ENCODE data around the gene HDAC4. TPM values are rescaled to one million over a fixed set of nuclear protein-coding genes. Genes with fewer than 3 reads are reported as not detected.

Gene HDAC4
- total RNA-seq, 1 donor from 2014 or later, result 7.8 TPM

- TF ChIP-seq CTCF (IDR thresholded peaks at IDR 0.05; ENCODE audit: insufficient read depth, low read length, poor library complexity, severe bottlenecking), result no peak
- H3K4me3 ChIP-seq (ENCODE audit: low read depth, low read length), result no peak overlapping the region
- H3K27me3 ChIP-seq (ENCODE audit: control insufficient read depth, insufficient read depth, low read length), result no peaks in the 10 kb centered on the region
- H3K36me3 ChIP-seq (ENCODE audit: control insufficient read depth, insufficient read depth, low read length), result no peaks in the 10 kb centered on the region
- DNase-seq (ENCODE audit: low read depth), result no peak
These were observed 338.1 kb downstream of the HDAC4 start for GRCh38 chr2:239062743-239063142.

DNA sequence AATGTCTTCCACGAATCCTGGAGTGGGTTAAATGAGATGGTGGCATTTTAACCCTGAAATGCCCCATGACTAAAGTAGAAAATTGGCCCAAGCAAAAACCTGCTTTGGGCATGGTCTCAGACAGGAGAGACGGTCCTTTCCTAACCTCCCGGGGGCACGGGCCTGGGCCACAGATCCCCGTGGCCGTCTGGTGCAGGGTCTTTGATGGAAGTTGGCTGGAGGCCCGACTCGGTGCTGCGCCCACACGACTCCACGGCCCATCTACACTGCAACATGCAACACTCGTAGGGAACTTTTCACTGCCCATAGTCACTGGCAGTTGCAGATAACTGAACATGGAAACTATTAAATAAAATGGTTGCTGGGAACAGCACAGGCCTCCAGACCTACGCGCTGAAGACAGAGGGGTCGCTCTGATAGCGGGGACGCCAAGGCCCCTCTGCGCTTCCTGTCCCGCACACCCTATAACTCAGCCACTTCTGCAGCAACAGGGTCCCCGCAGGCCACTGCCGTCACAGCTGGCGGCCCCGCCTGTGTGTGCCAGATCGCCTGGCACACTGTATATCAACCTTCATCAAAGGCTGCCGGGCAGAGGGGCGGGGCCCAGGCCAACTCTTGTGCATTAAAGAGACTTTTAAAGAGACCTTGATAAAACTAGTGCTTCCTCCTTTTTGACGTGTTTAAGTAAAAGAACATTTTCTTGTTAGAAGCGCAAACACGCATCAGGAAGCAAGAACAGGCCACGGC is 338.8 kb downstream of the HDAC4 start:
- no peak for DNase-seq (ENCODE audit: low read depth)
- no peak for TF ChIP-seq CTCF (IDR thresholded peaks at IDR 0.05; ENCODE audit: insufficient read depth, low read length, poor library complexity, severe bottlenecking)
- Histone ChIP-seq H3K27me3 (ENCODE audit: control insufficient read depth, insufficient read depth, low read length) (no peaks in the 10 kb centered on the region), H3K36me3 (ENCODE audit: control insufficient read depth, insufficient read depth, low read length) (no peaks in the 10 kb centered on the region), H3K4me3 (ENCODE audit: low read depth, low read length) (no peak overlapping the region)

DNA sequence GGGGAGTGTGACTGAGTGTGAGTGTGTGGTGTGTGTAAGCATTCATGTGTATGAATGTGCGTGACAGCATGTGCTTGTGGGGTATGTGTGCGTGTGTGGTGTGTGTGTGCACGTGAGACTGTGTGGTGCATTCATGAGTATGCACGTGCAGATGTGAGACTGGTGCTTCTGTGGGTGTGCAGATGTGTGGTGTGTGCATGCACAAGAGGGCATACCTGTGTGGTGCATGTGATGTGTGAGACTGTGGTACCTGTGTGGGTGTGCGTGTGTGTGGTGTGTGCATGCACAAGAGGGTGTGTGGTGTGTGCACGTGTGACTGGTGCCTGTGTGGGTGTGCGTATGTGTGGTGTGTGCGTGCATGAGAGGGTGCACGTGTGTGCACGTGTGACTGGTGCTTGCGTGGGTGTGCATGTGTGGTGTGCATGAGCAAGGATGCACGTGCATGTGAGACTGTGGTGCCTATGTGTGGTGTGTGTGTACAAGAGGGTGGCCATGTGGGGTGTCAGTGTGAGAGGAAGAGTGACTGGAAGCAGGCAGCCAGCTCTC is 339.6 kb downstream of the HDAC4 start:
- H3K27me3 ChIP-seq (ENCODE audit: control insufficient read depth, insufficient read depth, low read length), result no peaks in the 10 kb centered on the region

DNA sequence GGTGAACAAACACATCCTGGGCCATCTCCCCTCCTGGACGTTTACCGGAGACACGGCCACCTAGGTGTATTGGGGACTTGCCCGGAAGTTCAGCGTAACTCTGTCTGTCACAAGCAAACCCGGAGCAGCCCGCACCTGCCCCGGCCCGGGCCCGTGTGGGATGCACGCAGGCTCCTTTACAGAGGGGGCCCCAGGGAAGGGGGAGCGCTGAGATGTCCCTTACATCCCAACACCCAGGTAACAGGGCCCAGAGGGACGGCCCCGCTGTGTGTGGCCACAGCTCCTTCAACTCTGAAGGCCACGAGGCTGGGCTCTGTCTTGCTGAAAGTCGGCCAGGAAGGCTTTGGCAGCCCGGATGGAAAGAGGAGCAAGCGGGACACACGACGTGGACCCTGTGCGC is 340.1 kb downstream of the HDAC4 start:
- H3K36me3 ChIP-seq (ENCODE audit: control insufficient read depth, insufficient read depth, low read length), result no peaks in the 10 kb centered on the region
- no peak for TF ChIP-seq CTCF (IDR thresholded peaks at IDR 0.05; ENCODE audit: insufficient read depth, low read length, poor library complexity, severe bottlenecking)
- no peak overlapping the region for H3K4me3 ChIP-seq (ENCODE audit: low read depth, low read length)
- no peak for DNase-seq (ENCODE audit: low read depth)
- no peaks in the 10 kb centered on the region for H3K27me3 ChIP-seq (ENCODE audit: control insufficient read depth, insufficient read depth, low read length)

More for the DNA sequence above, 339.6 kb downstream of the HDAC4 start:
- Histone ChIP-seq H3K4me3 (ENCODE audit: low read depth, low read length) (no peak overlapping the region), H3K36me3 (ENCODE audit: control insufficient read depth, insufficient read depth, low read length) (no peaks in the 10 kb centered on the region)
- no peak for DNase-seq (ENCODE audit: low read depth)
- TF ChIP-seq CTCF (IDR thresholded peaks at IDR 0.05; ENCODE audit: insufficient read depth, low read length, poor library complexity, severe bottlenecking), result no peak

DNA sequence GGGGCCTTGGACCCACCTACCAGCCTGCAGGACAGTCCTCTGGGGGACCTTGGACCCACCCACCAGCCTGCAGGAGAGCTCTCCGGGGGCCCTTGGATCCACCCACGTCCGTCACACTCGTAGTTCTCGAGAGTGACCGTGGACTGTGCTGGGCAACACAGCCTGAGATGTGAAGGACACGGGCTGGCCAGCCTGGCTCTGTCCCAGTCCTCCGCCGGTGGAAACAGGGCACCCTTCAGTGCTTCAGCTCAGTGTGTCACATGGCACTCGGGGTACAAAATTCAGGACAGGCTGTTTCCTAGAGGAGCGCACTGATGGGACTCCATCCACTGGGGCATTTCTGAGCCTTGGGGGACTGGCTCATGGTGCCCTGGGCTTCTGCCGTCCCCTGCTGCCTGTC is 341.0 kb downstream of the HDAC4 start:
- Histone ChIP-seq H3K36me3 (ENCODE audit: control insufficient read depth, insufficient read depth, low read length) (no peaks in the 10 kb centered on the region), H3K27me3 (ENCODE audit: control insufficient read depth, insufficient read depth, low read length) (no peaks in the 10 kb centered on the region), H3K4me3 (ENCODE audit: low read depth, low read length) (no peak overlapping the region)
- no peak for DNase-seq (ENCODE audit: low read depth)
- no peak for TF ChIP-seq CTCF (IDR thresholded peaks at IDR 0.05; ENCODE audit: insufficient read depth, low read length, poor library complexity, severe bottlenecking)

GRCh38 chr2:239058766-239059165 is 342.1 kb downstream of the HDAC4 start:
- no peaks in the 10 kb centered on the region for H3K36me3 ChIP-seq (ENCODE audit: control insufficient read depth, insufficient read depth, low read length)
- DNase-seq (ENCODE audit: low read depth), result no peak
- no peak for TF ChIP-seq CTCF (IDR thresholded peaks at IDR 0.05; ENCODE audit: insufficient read depth, low read length, poor library complexity, severe bottlenecking)
- H3K27me3 ChIP-seq (ENCODE audit: control insufficient read depth, insufficient read depth, low read length), result no peaks in the 10 kb centered on the region
- no peak overlapping the region for H3K4me3 ChIP-seq (ENCODE audit: low read depth, low read length)

Measured in kidney epithelial cell (primary cell).